Fibroblast of lung (primary cell): Measurements from ENCODE around the gene REM1. TPM values are rescaled to one million over a fixed set of nuclear protein-coding genes. Genes with fewer than 3 reads are reported as not detected.
"Not testable (repeated sequence)": the region's sequence is repeated elsewhere in the genome, so short reads cannot be mapped to it uniquely, and the experiment has no call there.

ENCODE experiments used
- DNase-seq, 2 donors: peaks; one replicate each; pipeline versions ENCODE4 v3.0.0 to v3.0.0-alpha.2; 2010; ENCODE audit warnings: low read depth in 2 of 2
- H2AFZ ChIP-seq: 2 replicates; pipeline ENCODE4 v1.5.1; 2012; ENCODE audit warnings: low read length, control low read depth, inconsistent platforms
- H3K27ac ChIP-seq: 2 replicates; pipeline ENCODE4 v1.5.1; 2011; ENCODE audit warnings: low read length, control low read depth; ENCODE audit not compliant: insufficient read depth
- H3K27me3 ChIP-seq: 2 replicates; pipeline ENCODE4 v1.5.1; 2011; ENCODE audit warnings: mild to moderate bottlenecking, low read length; ENCODE audit not compliant: control insufficient read depth, insufficient read depth
- H3K36me3 ChIP-seq: 2 replicates; pipeline ENCODE4 v1.5.1; 2011; ENCODE audit warnings: low read length; ENCODE audit not compliant: control insufficient read depth, insufficient read depth
- H3K4me1 ChIP-seq: 2 replicates; pipeline ENCODE4 v1.5.1; 2011; ENCODE audit warnings: low read length; ENCODE audit not compliant: control insufficient read depth, insufficient read depth; ENCODE audit errors: extremely low read depth
- H3K4me2 ChIP-seq: 2 replicates; pipeline ENCODE4 v1.5.1; 2011; ENCODE audit warnings: low read length, control low read depth; ENCODE audit not compliant: insufficient read depth; ENCODE audit errors: extremely low read depth
- H3K4me3 ChIP-seq, 4 experiments: fragments of 200-600 bp in 1 of 4; sonication (generic) in 1 of 4; replicated peaks in 1 of 4; 2 replicates each; pipeline ENCODE4 v1.5.1; 2011 to 2016; ENCODE audit warnings: low read length in 4 of 4, low read depth in 3 of 4, mild to moderate bottlenecking in 3 of 4, control low read depth in 2 of 4, inconsistent platforms in 1 of 4, mixed read lengths in 1 of 4; ENCODE audit not compliant: insufficient read depth in 1 of 4; ENCODE audit errors: control extremely low read depth in 1 of 4
- H3K79me2 ChIP-seq: 2 replicates; pipeline ENCODE4 v1.5.1; 2012; ENCODE audit warnings: mild to moderate bottlenecking, low read length, inconsistent platforms; ENCODE audit not compliant: control insufficient read depth, insufficient read depth
- H3K9ac ChIP-seq: 2 replicates; pipeline ENCODE4 v1.5.1; 2011; ENCODE audit warnings: mild to moderate bottlenecking, low read length, control low read depth; ENCODE audit not compliant: insufficient read depth
- H3K9me3 ChIP-seq: 2 replicates; pipeline ENCODE4 v1.5.1; 2012; ENCODE audit warnings: low read depth, low read length; ENCODE audit not compliant: control insufficient read depth, insufficient read depth
- H4K20me1 ChIP-seq: 2 replicates; pipeline ENCODE4 v1.5.1; 2011; ENCODE audit warnings: low read length; ENCODE audit not compliant: control insufficient read depth, insufficient read depth; ENCODE audit errors: extremely low read depth
- CTCF ChIP-seq, 2 donors: IDR thresholded peaks in 1 of 2; conservative IDR thresholded peaks in 1 of 2; 1 replicate in 1 of 2; 2 replicates in 1 of 2; pipeline ENCODE4 v1.5.1; 2011 to 2012; ENCODE audit warnings: low read length in 2 of 2, control low read depth in 1 of 2, inconsistent platforms in 1 of 2, low read depth in 1 of 2, mild to moderate bottlenecking in 1 of 2
- EZH2 ChIP-seq: IDR thresholded peaks from 2 replicates; pipeline ENCODE4 v1.5.1; 2012; ENCODE audit warnings: low read length, control low read depth, mild to moderate bottlenecking; ENCODE audit errors: missing control alignments
- polyA minus RNA-seq: library from RNA; depleted of rRNA, polyadenylated mRNA; stranded (reverse); fragments of >200 nt; gene quantifications from 2 replicates; pipeline ENCODE4 v1.2.3, GENCODE V29; 2011; ENCODE audit warnings: low replicate concordance
- polyA plus RNA-seq, 2 donors: library from polyadenylated mRNA; depleted of rRNA in 1 of 2; stranded (reverse) in 1 of 2; unstranded in 1 of 2; fragments of >200 nt; gene quantifications; 2 replicates each; pipeline ENCODE4 v1.2.1, GENCODE V29; 2011 to 2012; ENCODE audit warnings: missing spikeins in 1 of 2
- total RNA-seq: library from RNA; depleted of rRNA; stranded (reverse); fragments of >200 nt; gene quantifications from 2 replicates; pipeline ENCODE4 v1.2.1, GENCODE V29; 2014

The REM1 gene, protein sequence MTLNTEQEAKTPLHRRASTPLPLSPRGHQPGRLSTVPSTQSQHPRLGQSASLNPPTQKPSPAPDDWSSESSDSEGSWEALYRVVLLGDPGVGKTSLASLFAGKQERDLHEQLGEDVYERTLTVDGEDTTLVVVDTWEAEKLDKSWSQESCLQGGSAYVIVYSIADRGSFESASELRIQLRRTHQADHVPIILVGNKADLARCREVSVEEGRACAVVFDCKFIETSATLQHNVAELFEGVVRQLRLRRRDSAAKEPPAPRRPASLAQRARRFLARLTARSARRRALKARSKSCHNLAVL
- total RNA-seq (not detected in 2 replicates), polyA plus RNA-seq (not detected in 2 replicates), polyA minus RNA-seq (not detected in 2 replicates)
- not detected in 2 replicates for polyA plus RNA-seq (2012)

DNA sequence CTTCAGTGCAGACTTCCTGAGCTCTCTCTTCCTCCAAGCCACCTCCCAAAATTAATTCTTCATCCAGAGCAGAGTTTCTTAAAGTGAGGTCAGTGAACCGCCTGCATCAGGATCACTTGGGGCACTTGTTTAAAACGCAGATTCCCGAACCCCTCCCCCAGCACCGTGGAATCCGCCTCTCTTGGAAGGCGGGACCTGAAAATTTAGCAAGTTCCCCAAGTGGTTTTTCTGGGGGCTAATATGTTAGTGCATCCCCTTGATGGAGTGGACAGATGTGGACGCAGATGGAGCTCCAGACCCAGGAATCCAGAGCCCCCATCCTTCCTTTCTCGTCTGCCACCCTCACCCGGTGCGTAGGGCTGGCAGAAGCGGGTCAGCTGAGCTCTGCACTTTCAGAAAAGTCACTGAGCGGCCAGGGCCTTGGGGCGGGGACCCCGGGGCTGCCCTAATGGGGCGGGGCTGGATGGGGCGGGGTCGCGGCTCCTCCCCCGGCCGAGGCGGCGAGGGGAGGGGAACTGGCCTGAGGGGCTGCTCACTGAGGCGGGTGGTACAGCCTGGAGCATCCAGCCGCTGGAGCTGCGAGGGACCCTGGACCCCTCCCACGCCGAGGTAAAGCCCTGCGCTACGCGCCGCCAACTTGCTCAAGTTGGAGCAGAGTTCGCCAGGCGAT is at the start of gene REM1, which contains the start of gene DEFB124:
Gene REM1 (plus strand): TSS at position 531 of the 670 bp plus-strand sequence. CDS start 1,158 bp downstream, outside the sequence.
Gene DEFB124 (minus strand): TSS at position 370 of the 670 bp plus-strand sequence. CDS start 2,114 bp downstream, outside the sequence.
- no peak for TF ChIP-seq CTCF (conservative IDR thresholded peaks at IDR 0.05 in 1 of 2, IDR thresholded peaks at IDR 0.05 in 1 of 2; ENCODE audit: low read depth in 1 of 2, low read length in 2 of 2)
- TF ChIP-seq EZH2, result no peak
- H3K4me2 ChIP-seq, result no peak within 1 kb of the TSS
- no peaks in the 10 kb centered on the region for H3K4me1 ChIP-seq
- H3K27ac ChIP-seq, result no peak within 1 kb of the TSS
- H3K4me3 ChIP-seq, result peak within 1 kb of the TSS in 1 of 4 experiments; percentile 28
- no peak for DNase-seq
- H3K79me2 ChIP-seq, result no peaks in the 10 kb centered on the region
- H3K9ac ChIP-seq, result no peak within 1 kb of the TSS
- H3K9me3 ChIP-seq, result no peaks in the 10 kb centered on the region
- no peaks in the 10 kb centered on the region for H4K20me1 ChIP-seq
- H3K36me3 ChIP-seq, result no peaks in the 10 kb centered on the region
- H2AFZ ChIP-seq, result no peak within 1 kb of the TSS
- H3K27me3 ChIP-seq, result peaks cover 22% of the 10 kb centered on the region

GRCh38 chr20:31425797-31426196 is 49.3 kb upstream of the REM1 start:
- Histone ChIP-seq H3K9ac (no peak overlapping the region), H3K4me3 (no peak overlapping the region), H3K27me3 (no peaks in the 10 kb centered on the region), H3K9me3 (no peaks in the 10 kb centered on the region), H3K27ac (no peak overlapping the region), H4K20me1 (no peaks in the 10 kb centered on the region), H3K79me2 (no peaks in the 10 kb centered on the region), H3K4me1 (no peaks in the 10 kb centered on the region), H3K4me2 (no peak overlapping the region), H3K36me3 (no peaks in the 10 kb centered on the region), H2AFZ (no peak overlapping the region)
- TF ChIP-seq EZH2, result no peak
- no peak for TF ChIP-seq CTCF (conservative IDR thresholded peaks at IDR 0.05 in 1 of 2, IDR thresholded peaks at IDR 0.05 in 1 of 2; ENCODE audit: low read depth in 1 of 2, low read length in 2 of 2)
- DNase-seq, result no peak

GRCh38 chr20:31426891-31427551 is 48.1 kb upstream of the REM1 start:
- H3K4me3 ChIP-seq, H4K20me1 ChIP-seq: not testable (repeated sequence)

GRCh38 chr20:31427576-31427975 is 47.5 kb upstream of the REM1 start:
- not testable (repeated sequence) for H4K20me1 ChIP-seq, H3K27me3 ChIP-seq, DNase-seq, H3K79me2 ChIP-seq, H3K4me1 ChIP-seq, H3K9me3 ChIP-seq, H3K9ac ChIP-seq, H2AFZ ChIP-seq, H3K36me3 ChIP-seq, H3K4me3 ChIP-seq, H3K4me2 ChIP-seq, H3K27ac ChIP-seq

More at GRCh38 chr20:31426891-31427551, 48.1 kb upstream of the REM1 start:
- not testable (repeated sequence) for H3K36me3 ChIP-seq, H3K9ac ChIP-seq, H2AFZ ChIP-seq, H3K79me2 ChIP-seq, DNase-seq, H3K4me2 ChIP-seq, H3K9me3 ChIP-seq, H3K27me3 ChIP-seq, H3K27ac ChIP-seq, H3K4me1 ChIP-seq
